Measurements from ENCODE around the gene TSPAN18.

DNA sequence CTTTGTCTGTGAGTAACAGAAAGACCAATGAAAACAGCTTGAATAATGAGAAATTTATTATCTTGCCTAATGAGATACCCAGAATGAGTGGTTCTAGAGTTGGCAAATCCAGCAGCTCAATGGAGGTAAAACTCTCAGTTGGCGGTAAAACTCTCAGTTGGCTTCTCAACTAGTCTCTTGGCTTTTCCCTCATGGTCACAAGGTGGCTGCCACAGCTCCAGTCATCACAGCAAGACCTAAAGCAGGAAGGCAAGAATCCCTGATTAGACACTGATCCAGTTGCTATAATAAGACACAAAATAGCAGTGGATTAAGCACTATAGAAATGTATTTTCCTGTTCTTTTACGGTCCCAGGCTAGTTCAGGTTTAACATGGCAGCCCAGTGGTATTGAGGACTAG lies 37.5 kb upstream of the TSPAN18 start:
- TF ChIP-seq, protein P1, sequence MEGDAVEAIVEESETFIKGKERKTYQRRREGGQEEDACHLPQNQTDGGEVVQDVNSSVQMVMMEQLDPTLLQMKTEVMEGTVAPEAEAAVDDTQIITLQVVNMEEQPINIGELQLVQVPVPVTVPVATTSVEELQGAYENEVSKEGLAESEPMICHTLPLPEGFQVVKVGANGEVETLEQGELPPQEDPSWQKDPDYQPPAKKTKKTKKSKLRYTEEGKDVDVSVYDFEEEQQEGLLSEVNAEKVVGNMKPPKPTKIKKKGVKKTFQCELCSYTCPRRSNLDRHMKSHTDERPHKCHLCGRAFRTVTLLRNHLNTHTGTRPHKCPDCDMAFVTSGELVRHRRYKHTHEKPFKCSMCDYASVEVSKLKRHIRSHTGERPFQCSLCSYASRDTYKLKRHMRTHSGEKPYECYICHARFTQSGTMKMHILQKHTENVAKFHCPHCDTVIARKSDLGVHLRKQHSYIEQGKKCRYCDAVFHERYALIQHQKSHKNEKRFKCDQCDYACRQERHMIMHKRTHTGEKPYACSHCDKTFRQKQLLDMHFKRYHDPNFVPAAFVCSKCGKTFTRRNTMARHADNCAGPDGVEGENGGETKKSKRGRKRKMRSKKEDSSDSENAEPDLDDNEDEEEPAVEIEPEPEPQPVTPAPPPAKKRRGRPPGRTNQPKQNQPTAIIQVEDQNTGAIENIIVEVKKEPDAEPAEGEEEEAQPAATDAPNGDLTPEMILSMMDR (IDR thresholded peaks at IDR 0.05) = no peak
- no peak for TF ChIP-seq POLR2A (IDR thresholded peaks at IDR 0.05)

Measured in gastroesophageal sphincter (tissue), 3 donors.